AG04449 (cell line): ENCODE results near the gene RPS18.
A peak's percentile ranks its signal among the peaks of the same experiment; 100 is the strongest.

ENCODE experiments used
- CTCF ChIA-PET: fragments of 350-600 bp; formaldehyde crosslinking; extraction: SDS; loops from one replicate; lab custom pipeline; 2021; ENCODE audit warnings: antibody characterized with exemption; lab: Yijun Ruan, JAX
- POLR2A ChIA-PET: fragments of 400-600, 350-600 bp; formaldehyde crosslinking; extraction: SDS; loops from one replicate; lab custom pipeline; 2020; ENCODE audit warnings: antibody characterized with exemption, inconsistent platforms; lab: Yijun Ruan, JAX
- DNase-seq: peaks from one replicate; pipeline ENCODE4 v3.0.0-alpha.2; 2010; ENCODE audit warnings: low read depth, low spot score
- H3K4me3 ChIP-seq: 2 replicates; pipeline ENCODE4 v1.5.1; 2011; ENCODE audit warnings: low read depth, mild to moderate bottlenecking, control low read depth, low read length
- CTCF ChIP-seq: IDR thresholded peaks from one replicate; pipeline ENCODE4 v1.5.1; 2011; ENCODE audit warnings: mild to moderate bottlenecking, moderate library complexity, low read length, control low read depth, inconsistent platforms; ENCODE audit not compliant: insufficient read depth; ENCODE audit errors: missing control alignments

The RPS18 gene

GRCh38 chr6:33321227-33321626, 49.4 kb downstream of the RPS18 start:
- peak overlapping the region; percentile 83 for H3K4me3 ChIP-seq
- ChIA-PET CTCF (interaction anchor here (1.1 kb wide), 1 partner anchor 63 kb away, joined by 4 read pairs; no protein-coding TSS in a partner anchor), POLR2A (interaction anchor here (1.0 to 1.5 kb wide), 2 partner anchors 24 to 49 kb away, joined by 3 to 5 read pairs; partner anchors contain the start of genes RPS18 and VPS52)
- DNase-seq, result no peak
- no peak for TF ChIP-seq CTCF

GRCh38 chr6:33323623-33323948, 51.7 kb downstream of the RPS18 start:
- no peak for TF ChIP-seq CTCF
- ChIA-PET CTCF (interaction anchor here (0.6 kb wide), 1 partner anchor 46 kb away, joined by 3 read pairs; no protein-coding TSS in a partner anchor), POLR2A (no interaction called here)
- H3K4me3 ChIP-seq, result peak overlapping the region; percentile 83
- no peak for DNase-seq

GRCh38 chr6:33324125-33324524, 52.2 kb downstream of the RPS18 start:
- H3K4me3 ChIP-seq, result peak overlapping the region; percentile 83; the same call in 1 of the 2 replicates
- ChIA-PET CTCF (no interaction called here), POLR2A (no interaction called here)
- TF ChIP-seq CTCF, result no peak
- DNase-seq, result no peak
